ENCODE measurements around the gene SLK. TPM values are rescaled to one million over a fixed set of nuclear protein-coding genes. Genes with fewer than 3 reads are reported as not detected.
A peak's percentile ranks its signal among the peaks of the same experiment; 100 is the strongest.

SLK gene
- total RNA-seq, 1 donor from 2014 or later, result 27.5 TPM

GRCh38 chr10:103929381-103929921 lies 37.5 kb upstream of the SLK start:
- TF ChIP-seq EZH2 (IDR thresholded peaks at IDR 0.05; ENCODE audit: insufficient read depth, low read length) (no peak), CTCF (IDR thresholded peaks at IDR 0.05; ENCODE audit: insufficient read depth, low read depth, low read length) (no peak)
- Histone ChIP-seq H2AFZ (ENCODE audit: low read depth, low read length) (no peak overlapping the region), H3K27me3 (ENCODE audit: insufficient read depth, low read length) (no peaks in the 10 kb centered on the region), H3K9me3 (ENCODE audit: insufficient read depth, low read depth, low read length) (no peaks in the 10 kb centered on the region), H3K9ac (ENCODE audit: low read length) (no peak overlapping the region), H3K4me2 (ENCODE audit: low read length) (no peak overlapping the region), H3K36me3 (ENCODE audit: insufficient read depth, low read length) (no peaks in the 10 kb centered on the region), H3K79me2 (ENCODE audit: insufficient read depth, low read length) (no peaks in the 10 kb centered on the region), H3K4me1 (ENCODE audit: insufficient read depth, low read length) (no peaks in the 10 kb centered on the region), H3K4me3 (ENCODE audit: insufficient read depth, low read depth, low read length) (no peak overlapping the region), H4K20me1 (ENCODE audit: insufficient read depth, low read length) (no peaks in the 10 kb centered on the region), H3K27ac (ENCODE audit: low read depth, low read length) (no peak overlapping the region)
- Mint-ChIP-seq H3K36me3 (ENCODE audit: low read depth, unreplicated experiment) (no peaks in the 10 kb centered on the region), H3K27me3 (ENCODE audit: low read depth, unreplicated experiment) (no peaks in the 10 kb centered on the region), H3K4me1 (ENCODE audit: low read depth, unreplicated experiment) (peaks cover 6% of the 10 kb centered on the region), H3K27ac (ENCODE audit: unreplicated experiment) (peak overlapping the region; percentile 41), H3K4me3 (ENCODE audit: unreplicated experiment) (no peak overlapping the region), H3K9me3 (ENCODE audit: unreplicated experiment) (no peaks in the 10 kb centered on the region)
- DNase-seq (ENCODE audit: low read depth), result peak; percentile 20
- FAIRE-seq, result no peak

GRCh38 chr10:103930449-103930848 lies 36.5 kb upstream of the SLK start:
- Mint-ChIP-seq H3K36me3 (ENCODE audit: low read depth, unreplicated experiment) (no peaks in the 10 kb centered on the region), H3K27me3 (ENCODE audit: low read depth, unreplicated experiment) (no peaks in the 10 kb centered on the region), H3K4me3 (ENCODE audit: unreplicated experiment) (no peak overlapping the region), H3K9me3 (ENCODE audit: unreplicated experiment) (peaks cover 3% of the 10 kb centered on the region), H3K4me1 (ENCODE audit: low read depth, unreplicated experiment) (peaks cover 6% of the 10 kb centered on the region), H3K27ac (ENCODE audit: unreplicated experiment) (no peak overlapping the region)
- no peak overlapping the region for H3K4me2 ChIP-seq (ENCODE audit: low read length)
- H3K9me3 ChIP-seq (ENCODE audit: insufficient read depth, low read depth, low read length), result no peaks in the 10 kb centered on the region
- no peak overlapping the region for H3K4me3 ChIP-seq (ENCODE audit: insufficient read depth, low read depth, low read length)
- H3K27ac ChIP-seq (ENCODE audit: low read depth, low read length), result no peak overlapping the region
- H3K36me3 ChIP-seq (ENCODE audit: insufficient read depth, low read length), result no peaks in the 10 kb centered on the region
- H4K20me1 ChIP-seq (ENCODE audit: insufficient read depth, low read length), result no peaks in the 10 kb centered on the region
- H3K79me2 ChIP-seq (ENCODE audit: insufficient read depth, low read length), result no peaks in the 10 kb centered on the region
- no peak for FAIRE-seq
- no peak overlapping the region for H2AFZ ChIP-seq (ENCODE audit: low read depth, low read length)
- no peak for DNase-seq (ENCODE audit: low read depth)
- no peak overlapping the region for H3K9ac ChIP-seq (ENCODE audit: low read length)
- H3K4me1 ChIP-seq (ENCODE audit: insufficient read depth, low read length), result no peaks in the 10 kb centered on the region
- TF ChIP-seq CTCF (IDR thresholded peaks at IDR 0.05; ENCODE audit: insufficient read depth, low read depth, low read length) (no peak), EZH2 (IDR thresholded peaks at IDR 0.05; ENCODE audit: insufficient read depth, low read length) (no peak)
- no peaks in the 10 kb centered on the region for H3K27me3 ChIP-seq (ENCODE audit: insufficient read depth, low read length)

GRCh38 chr10:103930881-103931280 lies 36.1 kb upstream of the SLK start:
- Histone ChIP-seq H3K9me3 (ENCODE audit: insufficient read depth, low read depth, low read length) (no peaks in the 10 kb centered on the region), H4K20me1 (ENCODE audit: insufficient read depth, low read length) (no peaks in the 10 kb centered on the region), H2AFZ (ENCODE audit: low read depth, low read length) (no peak overlapping the region), H3K36me3 (ENCODE audit: insufficient read depth, low read length) (no peaks in the 10 kb centered on the region), H3K4me2 (ENCODE audit: low read length) (no peak overlapping the region), H3K79me2 (ENCODE audit: insufficient read depth, low read length) (no peaks in the 10 kb centered on the region), H3K9ac (ENCODE audit: low read length) (no peak overlapping the region), H3K27ac (ENCODE audit: low read depth, low read length) (no peak overlapping the region), H3K4me3 (ENCODE audit: insufficient read depth, low read depth, low read length) (no peak overlapping the region), H3K4me1 (ENCODE audit: insufficient read depth, low read length) (no peaks in the 10 kb centered on the region), H3K27me3 (ENCODE audit: insufficient read depth, low read length) (no peaks in the 10 kb centered on the region)
- Mint-ChIP-seq H3K36me3 (ENCODE audit: low read depth, unreplicated experiment) (no peaks in the 10 kb centered on the region), H3K9me3 (ENCODE audit: unreplicated experiment) (peaks cover 3% of the 10 kb centered on the region), H3K4me1 (ENCODE audit: low read depth, unreplicated experiment) (peaks cover 6% of the 10 kb centered on the region), H3K27ac (ENCODE audit: unreplicated experiment) (no peak overlapping the region), H3K4me3 (ENCODE audit: unreplicated experiment) (no peak overlapping the region), H3K27me3 (ENCODE audit: low read depth, unreplicated experiment) (no peaks in the 10 kb centered on the region)
- FAIRE-seq, result no peak
- no peak for DNase-seq (ENCODE audit: low read depth)
- TF ChIP-seq EZH2 (IDR thresholded peaks at IDR 0.05; ENCODE audit: insufficient read depth, low read length) (no peak), CTCF (IDR thresholded peaks at IDR 0.05; ENCODE audit: insufficient read depth, low read depth, low read length) (no peak)
